GM18870 (cell line): Measurements from ENCODE around the gene GPR108.
"Not testable (repeated sequence)": the region's sequence is repeated elsewhere in the genome, so short reads cannot be mapped to it uniquely, and the experiment has no call there.

Experiments
- ATAC-seq: cut with Tn5 transposase; IDR thresholded peaks from one replicate; pipeline ENCODE4 v1.9.1; 2021; ENCODE audit warnings: moderate library complexity; ENCODE audit not compliant: unreplicated experiment

GPR108 gene

GRCh38 chr19:6721138-6721474, 16.3 kb downstream of the GPR108 start:
- no peak for ATAC-seq

- ATAC-seq, result no peak
Observed at GRCh38 chr19:6720369-6721137, 16.8 kb downstream of the GPR108 start, which contains the start of gene C3. C3 (minus strand) TSS chr19:6720650; CDS start chr19:6720589, 61 bp downstream.

DNA sequence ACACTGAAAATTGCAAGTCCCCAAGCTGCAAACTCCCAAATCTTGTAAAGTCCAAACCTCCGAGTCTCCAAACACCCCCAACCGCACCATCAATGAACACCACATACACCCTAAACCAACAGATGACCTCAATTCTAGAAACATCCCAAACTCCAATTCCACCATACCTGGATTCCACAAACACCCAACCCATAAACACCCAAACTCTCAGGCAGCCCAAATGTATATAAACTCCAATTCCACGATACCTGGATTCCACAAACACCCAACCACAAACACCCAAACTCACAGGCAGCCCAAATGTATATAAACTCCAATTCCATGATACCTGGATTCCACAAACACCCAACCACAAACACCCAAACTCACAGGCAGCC, 17.4 kb downstream of the GPR108 start:
- no peak for ATAC-seq

DNA sequence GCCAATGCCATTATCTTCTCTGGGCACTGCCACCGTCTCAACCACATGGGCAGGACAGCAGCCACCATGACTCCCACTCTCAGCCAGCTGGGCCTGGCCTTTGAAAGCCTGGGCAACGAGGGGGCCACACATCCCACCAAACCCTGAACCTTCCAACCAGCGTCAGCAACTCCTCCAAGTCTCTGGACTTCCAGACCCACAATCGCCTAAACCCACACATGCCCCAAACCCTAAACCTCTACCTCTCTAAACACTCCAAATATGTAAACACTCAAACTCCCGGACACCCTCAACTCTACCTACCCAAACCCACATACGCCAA, 17.9 kb downstream of the GPR108 start:
- ATAC-seq, result no peak

DNA sequence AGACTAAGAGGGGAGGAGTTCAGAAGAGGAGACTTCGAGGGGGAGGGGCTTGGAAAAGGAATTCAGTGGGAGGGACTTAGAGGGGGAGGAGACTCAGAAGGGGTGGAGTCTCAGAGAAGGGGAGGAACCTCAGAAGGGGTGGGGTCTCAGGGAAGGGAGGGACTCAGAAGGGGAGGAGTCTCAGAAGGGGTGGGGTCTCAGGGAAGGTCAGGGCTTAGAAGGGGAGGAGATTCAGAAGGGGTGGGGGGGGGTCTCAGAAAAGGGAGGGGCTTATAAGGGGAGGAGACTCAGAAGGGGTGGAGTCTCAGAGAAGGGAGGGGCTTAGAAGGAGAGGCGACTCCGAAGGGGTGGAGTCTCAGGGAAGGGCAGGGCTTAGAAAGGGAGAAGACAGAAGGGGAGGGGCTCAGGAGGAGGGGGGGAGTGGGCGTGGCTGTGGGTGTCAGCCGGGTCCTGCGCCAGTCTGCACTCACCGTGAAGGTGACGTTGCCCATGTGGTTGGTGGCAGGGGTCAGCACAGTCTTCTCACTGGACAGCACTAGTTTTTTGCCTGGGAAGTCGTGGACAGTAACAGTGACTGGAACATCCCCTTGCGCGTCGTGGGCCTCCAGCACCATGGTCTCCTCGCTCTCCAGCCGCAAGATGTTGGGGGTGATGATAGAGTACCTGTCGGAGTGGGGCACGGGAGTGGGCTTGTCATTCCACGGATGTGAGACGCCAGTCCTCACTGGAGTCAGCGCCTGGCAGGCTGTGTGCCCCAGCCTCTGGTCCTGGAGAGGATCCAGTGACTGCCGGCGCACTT, 18.4 kb downstream of the GPR108 start:
- ATAC-seq, result no peak

GRCh38 chr19:6718111-6718740, 19.2 kb downstream of the GPR108 start:
- no peak for ATAC-seq

- no peak for ATAC-seq
Observed at GRCh38 chr19:6717441-6717971, 19.9 kb downstream of the GPR108 start.

DNA sequence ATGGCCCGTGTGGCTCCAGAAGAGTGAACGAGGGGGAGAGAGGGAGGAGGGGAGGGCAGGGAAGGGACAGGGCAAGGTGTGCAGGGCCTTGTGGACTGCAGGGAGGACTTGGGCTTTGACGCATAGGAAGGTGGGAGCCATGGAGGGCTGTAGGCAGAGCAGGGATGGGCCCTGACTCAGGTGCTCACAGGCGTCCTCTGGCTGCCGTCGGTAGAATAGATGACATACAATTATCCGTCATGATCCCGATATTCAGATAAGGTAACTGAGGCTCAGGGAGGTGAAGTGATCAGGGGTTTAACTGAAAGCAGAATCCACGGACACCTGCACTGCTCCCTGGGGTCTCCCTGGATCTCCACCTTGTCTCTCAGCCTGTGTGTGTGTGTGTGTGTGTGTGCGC, 20.3 kb downstream of the GPR108 start:
- no peak for ATAC-seq

GRCh38 chr19:6716610-6716970, 20.8 kb downstream of the GPR108 start:
- no peak for ATAC-seq

- ATAC-seq, result no peak
Observed at GRCh38 chr19:6714749-6715555, 22.4 kb downstream of the GPR108 start.

GRCh38 chr19:6713773-6714692, 23.3 kb downstream of the GPR108 start:
- no peak for ATAC-seq

- no peak for ATAC-seq
Observed at GRCh38 chr19:6712692-6713670, 24.4 kb downstream of the GPR108 start.

GRCh38 chr19:6712231-6712630, 25.1 kb downstream of the GPR108 start:
- ATAC-seq, result no peak

DNA sequence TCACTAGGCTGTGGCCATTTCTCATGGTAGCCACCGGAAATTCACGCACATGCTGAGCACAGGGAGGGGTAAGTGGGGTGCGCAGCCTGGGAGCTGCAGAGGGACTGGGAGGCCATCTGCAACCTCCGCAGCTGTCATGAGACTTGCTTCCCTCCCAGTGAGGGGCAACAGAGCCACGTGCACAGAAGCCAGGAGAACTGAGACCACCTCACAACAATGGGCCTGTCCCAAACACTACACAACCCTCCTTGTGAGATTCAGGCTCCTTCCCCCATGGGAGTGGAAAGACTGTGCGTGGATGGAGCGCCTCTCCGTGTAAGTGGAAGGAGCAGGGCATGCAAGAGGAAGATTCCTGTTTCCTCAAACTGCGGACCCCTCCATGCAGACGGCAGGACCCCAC, 25.8 kb downstream of the GPR108 start:
- no peak for ATAC-seq

GRCh38 chr19:6711078-6711361, 26.4 kb downstream of the GPR108 start:
- ATAC-seq, result no peak

- ATAC-seq, result no peak
Observed at GRCh38 chr19:6710273-6711077, 26.9 kb downstream of the GPR108 start.

GRCh38 chr19:6709549-6709948, 27.8 kb downstream of the GPR108 start:
- ATAC-seq, result no peak

DNA sequence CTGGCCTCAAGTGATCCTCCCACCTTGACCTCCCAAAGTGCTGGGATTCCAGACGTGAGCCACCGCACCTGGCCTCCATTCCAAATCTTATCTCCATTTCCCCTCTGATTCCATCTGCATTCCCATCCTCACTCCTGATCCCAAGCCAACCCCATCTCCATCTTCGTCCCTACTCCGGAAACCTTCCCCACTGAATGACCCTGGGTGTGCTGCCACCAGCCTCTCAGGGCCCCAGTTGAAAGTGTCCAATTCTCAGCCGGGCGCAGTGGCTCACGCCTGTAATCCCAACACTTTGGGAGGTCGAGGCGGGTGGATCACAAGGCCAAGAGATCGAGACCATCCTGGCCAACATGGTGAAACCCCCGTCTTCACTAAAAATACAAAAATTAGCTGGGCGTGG, 28.5 kb downstream of the GPR108 start:
- ATAC-seq, result not testable (repeated sequence)
